Measurements from ENCODE around the gene TAPBP.
A peak's percentile ranks its signal among the peaks of the same experiment; 100 is the strongest.

The TAPBP gene

DNA sequence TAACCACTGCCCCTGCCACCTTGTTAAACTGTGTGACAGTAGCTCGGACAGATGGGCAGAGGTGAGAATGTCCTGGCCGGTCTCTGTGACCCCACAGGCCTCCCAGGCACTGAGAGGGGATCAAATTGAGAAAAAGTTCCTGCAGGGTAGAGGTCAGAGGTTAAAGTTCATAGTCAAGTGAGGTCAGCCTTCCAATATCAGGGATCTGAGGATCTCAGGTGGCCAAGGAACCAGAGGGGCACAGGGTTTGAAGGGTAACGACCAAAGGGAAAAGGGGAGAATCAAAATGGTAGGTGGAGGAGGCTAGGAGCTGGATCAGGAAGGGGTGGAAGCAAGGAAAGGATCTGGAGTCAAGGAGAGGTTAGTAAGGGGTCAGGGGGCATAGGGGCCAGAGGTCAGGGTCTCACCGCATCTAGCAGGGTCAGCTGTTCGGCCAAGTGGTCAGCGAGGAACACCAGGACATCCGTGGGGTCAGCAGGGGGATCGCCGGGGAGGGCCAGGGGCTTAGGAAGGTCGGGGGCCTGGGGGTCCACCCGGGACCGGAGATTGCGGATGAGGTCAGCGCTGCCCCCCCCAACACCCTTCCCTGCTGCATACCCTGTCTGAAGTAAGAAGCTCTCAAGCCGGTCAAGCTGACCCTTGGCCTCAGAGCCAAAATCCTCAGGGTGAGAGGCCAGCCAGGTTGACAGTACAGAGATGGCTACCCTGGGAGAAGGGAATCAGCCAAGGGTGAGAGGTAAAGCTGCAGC, 18.1 kb downstream of the TAPBP start:
- Histone ChIP-seq H3K36me3 (ENCODE audit: control insufficient read depth, insufficient read depth, low read length) (peaks cover 10% of the 10 kb centered on the region), H3K4me3 (replicated peaks; ENCODE audit: low read depth, low read length) (no peak overlapping the region)

DNA sequence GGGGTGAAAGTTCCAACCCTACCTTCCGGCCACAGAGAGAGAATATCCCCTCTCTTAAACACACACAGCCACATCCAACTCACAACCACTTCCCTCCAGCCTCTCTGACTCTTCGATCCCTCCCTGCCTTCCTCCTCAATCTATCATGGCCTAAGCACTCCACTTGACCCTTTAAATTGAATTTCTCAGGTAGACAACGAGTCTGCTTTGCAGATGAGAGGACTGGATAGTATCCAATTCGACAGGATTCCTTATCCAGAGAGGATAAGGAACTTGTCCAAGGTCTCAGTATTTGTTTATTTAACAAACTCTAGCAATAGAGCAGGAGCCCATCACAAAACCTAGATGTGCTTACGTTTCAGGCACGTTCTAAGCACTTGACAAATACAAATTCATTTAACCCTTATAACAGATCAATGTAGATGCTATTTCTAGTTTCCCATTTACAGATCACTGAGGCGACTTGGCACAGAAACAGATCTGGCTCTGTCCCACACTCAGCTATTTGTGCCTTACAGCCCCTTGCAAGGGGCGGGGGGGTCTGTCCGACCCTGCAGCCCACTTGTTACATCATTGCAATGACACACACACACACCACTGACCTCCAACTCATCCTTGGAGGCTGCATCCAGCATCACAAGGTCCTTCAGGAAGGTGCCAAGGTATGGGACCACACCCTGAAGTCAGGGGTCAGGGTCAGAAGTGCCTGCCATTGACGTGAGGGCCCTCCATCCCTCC, 19.6 kb downstream of the TAPBP start:
- Histone ChIP-seq H3K36me3 (ENCODE audit: control insufficient read depth, insufficient read depth, low read length) (peaks cover 10% of the 10 kb centered on the region), H3K27me3 (replicated peaks; ENCODE audit: control insufficient read depth, insufficient read depth, low read length) (no peaks in the 10 kb centered on the region), H3K4me3 (replicated peaks; ENCODE audit: low read depth, low read length) (no peak overlapping the region)
- DNase-seq (ENCODE audit: extremely low read depth, insufficient read length) = no peak
- TF ChIP-seq, protein P1, sequence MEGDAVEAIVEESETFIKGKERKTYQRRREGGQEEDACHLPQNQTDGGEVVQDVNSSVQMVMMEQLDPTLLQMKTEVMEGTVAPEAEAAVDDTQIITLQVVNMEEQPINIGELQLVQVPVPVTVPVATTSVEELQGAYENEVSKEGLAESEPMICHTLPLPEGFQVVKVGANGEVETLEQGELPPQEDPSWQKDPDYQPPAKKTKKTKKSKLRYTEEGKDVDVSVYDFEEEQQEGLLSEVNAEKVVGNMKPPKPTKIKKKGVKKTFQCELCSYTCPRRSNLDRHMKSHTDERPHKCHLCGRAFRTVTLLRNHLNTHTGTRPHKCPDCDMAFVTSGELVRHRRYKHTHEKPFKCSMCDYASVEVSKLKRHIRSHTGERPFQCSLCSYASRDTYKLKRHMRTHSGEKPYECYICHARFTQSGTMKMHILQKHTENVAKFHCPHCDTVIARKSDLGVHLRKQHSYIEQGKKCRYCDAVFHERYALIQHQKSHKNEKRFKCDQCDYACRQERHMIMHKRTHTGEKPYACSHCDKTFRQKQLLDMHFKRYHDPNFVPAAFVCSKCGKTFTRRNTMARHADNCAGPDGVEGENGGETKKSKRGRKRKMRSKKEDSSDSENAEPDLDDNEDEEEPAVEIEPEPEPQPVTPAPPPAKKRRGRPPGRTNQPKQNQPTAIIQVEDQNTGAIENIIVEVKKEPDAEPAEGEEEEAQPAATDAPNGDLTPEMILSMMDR (IDR thresholded peaks at IDR 0.05; ENCODE audit: insufficient read depth, low read length, poor library complexity, severe bottlenecking) = no peak

More for the DNA sequence above, 18.1 kb downstream of the TAPBP start:
- no peaks in the 10 kb centered on the region for H3K27me3 ChIP-seq (replicated peaks; ENCODE audit: control insufficient read depth, insufficient read depth, low read length)
- no peak for DNase-seq (ENCODE audit: extremely low read depth, insufficient read length)
- TF ChIP-seq, protein P1 (IDR thresholded peaks at IDR 0.05; ENCODE audit: insufficient read depth, low read length, poor library complexity, severe bottlenecking) = no peak

DNA sequence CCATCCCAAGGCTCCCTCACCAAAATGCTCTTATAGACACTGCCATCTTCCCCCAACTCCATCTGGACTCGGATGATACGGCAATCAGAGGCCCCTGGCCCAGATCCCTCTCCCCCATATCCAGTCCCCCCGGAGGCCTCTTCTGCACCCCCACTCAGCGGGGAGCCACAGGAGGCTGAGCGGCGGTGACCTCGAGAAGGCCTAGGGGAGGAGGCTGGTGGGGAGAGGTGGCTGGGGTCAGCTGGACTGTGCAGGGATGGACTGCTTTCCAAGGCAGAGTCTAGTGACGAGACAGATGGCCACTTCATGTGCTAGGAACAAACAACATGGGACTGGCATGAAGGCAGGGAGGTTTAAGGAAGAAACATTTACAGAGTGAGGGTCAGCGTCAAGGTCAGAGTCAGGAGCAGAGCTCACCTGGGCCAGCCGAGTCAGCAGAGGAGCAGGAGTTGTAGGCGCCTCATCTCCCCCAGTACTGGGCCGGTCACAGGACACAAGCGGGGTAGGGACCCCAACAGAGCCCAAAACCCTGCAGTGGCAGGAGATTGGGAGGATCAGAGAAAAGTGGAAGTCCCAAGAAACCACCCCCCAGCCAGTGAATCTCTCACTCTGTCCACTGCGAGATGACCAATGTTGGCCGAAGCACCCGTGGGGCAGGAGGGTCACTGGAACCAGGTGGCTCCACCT, 20.7 kb downstream of the TAPBP start:
- Histone ChIP-seq H3K27me3 (replicated peaks; ENCODE audit: control insufficient read depth, insufficient read depth, low read length) (no peaks in the 10 kb centered on the region), H3K4me3 (replicated peaks; ENCODE audit: low read depth, low read length) (no peak overlapping the region), H3K36me3 (ENCODE audit: control insufficient read depth, insufficient read depth, low read length) (peaks cover 10% of the 10 kb centered on the region)
- DNase-seq (ENCODE audit: extremely low read depth, insufficient read length) = no peak
- TF ChIP-seq, protein P1 (IDR thresholded peaks at IDR 0.05; ENCODE audit: insufficient read depth, low read length, poor library complexity, severe bottlenecking) = no peak

DNA sequence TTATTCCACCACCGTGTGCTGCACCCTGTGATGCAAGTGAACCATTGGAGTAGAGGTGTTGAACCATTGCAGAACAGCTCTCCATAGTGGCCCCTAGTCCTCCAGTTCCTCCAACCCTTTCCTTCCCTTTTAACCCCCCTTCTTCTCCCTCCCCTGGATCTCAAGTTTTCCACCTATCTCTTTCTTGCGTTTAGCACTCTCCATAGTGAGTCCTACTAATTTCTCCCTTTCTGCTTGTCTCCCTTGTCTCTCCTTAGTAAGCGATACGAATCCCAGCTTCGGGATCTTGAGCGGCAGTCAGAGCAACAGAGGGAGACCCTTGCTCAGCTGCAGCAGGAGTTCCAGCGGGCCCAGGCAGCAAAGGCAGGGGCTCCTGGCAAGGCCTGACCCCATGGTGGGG, 23.4 kb downstream of the TAPBP start:
- Histone ChIP-seq H3K27me3 (replicated peaks; ENCODE audit: control insufficient read depth, insufficient read depth, low read length) (no peaks in the 10 kb centered on the region), H3K4me3 (replicated peaks; ENCODE audit: low read depth, low read length) (peak overlapping the region; percentile 93), H3K36me3 (ENCODE audit: control insufficient read depth, insufficient read depth, low read length) (peaks cover 18% of the 10 kb centered on the region)
- no peak for DNase-seq (ENCODE audit: extremely low read depth, insufficient read length)
- TF ChIP-seq, protein P1 (IDR thresholded peaks at IDR 0.05; ENCODE audit: insufficient read depth, low read length, poor library complexity, severe bottlenecking) = no peak

DNA sequence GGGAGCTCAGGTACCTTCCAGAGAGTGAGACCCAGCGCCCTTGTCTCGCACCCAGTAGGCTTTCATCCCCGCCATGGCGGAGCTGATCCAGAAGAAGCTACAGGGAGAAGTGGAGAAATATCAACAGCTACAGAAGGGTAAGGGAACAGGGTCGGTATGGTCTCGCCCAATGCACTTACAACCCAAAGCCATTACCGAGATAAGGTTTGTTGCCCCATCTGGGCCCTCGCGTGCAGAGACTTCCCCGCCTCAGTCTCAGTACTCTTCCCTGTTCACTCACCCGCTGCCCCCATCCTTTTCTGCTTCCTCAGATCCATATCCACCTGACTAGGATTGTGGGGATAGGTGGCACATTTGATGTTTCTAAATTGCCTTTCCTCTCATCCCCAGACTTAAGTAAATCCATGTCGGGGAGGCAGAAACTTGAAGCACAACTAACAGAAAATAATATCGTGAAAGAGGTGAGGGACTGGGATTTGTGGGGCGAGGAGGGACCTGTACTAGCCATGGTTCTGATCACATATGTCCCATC, 24.0 kb downstream of the TAPBP start:
- peaks cover 21% of the 10 kb centered on the region for H3K36me3 ChIP-seq (ENCODE audit: control insufficient read depth, insufficient read depth, low read length)
- TF ChIP-seq, protein P1 (IDR thresholded peaks at IDR 0.05; ENCODE audit: insufficient read depth, low read length, poor library complexity, severe bottlenecking) = no peak
- H3K4me3 ChIP-seq (replicated peaks; ENCODE audit: low read depth, low read length) = peak overlapping the region; percentile 93
- no peaks in the 10 kb centered on the region for H3K27me3 ChIP-seq (replicated peaks; ENCODE audit: control insufficient read depth, insufficient read depth, low read length)
- DNase-seq (ENCODE audit: extremely low read depth, insufficient read length) = no peak
